Measurements from ENCODE around the gene UBIAD1. TPM values are rescaled to one million over a fixed set of nuclear protein-coding genes. Genes with fewer than 3 reads are reported as not detected.

Gene UBIAD1
- total and polyA plus RNA-seq, 2 of the 13 experiments (the other 11 are each of a cell fraction or from before 2014, with no cell fraction given) = 16.9 to 20.4 TPM

DNA sequence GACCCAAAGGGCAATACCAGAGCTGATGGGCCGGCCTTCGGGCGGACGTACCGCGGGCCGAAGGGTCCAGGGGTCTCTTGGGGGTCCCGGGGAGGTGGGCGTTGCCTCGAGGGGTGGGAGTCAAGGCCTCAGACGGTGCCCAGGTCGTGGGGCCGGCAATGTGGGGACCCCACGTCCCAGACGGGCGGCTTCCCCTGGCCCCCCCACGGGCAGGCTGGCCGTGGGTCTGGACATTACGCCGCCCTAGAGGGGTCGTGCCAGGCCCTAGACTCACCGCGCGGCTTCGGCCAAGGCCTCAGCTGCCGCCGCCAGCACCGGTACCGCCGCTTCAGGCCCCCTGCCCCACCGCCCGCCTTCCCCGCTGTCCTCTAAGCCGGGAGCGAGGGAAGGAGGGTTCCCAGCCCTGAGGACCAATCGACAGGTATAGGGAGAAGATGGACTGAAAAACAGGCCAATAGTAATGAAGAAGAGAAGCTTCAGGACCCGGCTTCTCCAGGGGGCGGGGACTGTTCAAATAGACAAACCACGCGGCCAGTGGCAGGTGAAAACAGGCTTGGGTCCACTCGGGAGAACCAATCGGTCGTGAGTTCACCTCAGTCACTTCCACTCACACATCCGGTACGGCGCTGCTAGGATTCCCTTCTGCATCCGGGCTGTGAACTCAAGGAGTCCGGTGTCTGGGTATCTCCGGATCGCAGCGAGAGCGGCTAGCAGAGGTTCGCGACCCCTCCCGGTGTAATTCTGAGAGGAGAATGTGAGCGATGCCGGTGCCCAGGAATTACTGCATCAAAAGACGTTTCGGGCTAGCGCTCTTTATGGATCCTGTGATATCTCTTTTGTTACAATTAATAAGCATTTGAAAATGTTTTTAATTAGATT lies 10.6 kb upstream of the UBIAD1 start, which contains the start of gene MTOR (continued):
- TF ChIP-seq, protein P1, sequence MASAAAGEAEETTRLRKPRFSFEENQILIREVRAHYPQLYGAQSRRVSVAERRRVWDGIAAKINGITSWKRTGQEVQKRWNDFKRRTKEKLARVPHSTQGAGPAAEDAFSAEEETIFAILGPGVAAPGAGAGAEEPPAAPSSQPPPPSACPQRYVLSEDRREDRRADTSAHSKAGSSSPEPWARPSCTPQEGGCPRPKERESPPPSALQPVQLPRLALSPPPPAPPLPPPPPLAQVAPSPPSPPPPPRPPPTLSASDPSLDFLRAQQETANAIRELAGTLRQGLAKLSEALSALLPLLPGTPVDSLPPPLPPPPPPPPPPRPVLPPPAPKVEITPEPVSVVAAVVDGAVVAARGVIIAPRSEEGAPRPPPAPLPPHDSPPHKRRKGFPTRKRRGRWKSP (CRISPR knock-in tag; IDR thresholded peaks at IDR 0.05) = 0 out of 2 replicates have a peak, but pooled peaks have one; percentile 52
- TF ChIP-seq ZNF569 (CRISPR knock-in tag; IDR thresholded peaks at IDR 0.05; ENCODE audit: borderline replicate concordance) = no peak
- 0 out of 2 replicates have a peak, but pooled peaks have one; percentile 37 for TF ChIP-seq ZNF205 (CRISPR knock-in tag; IDR thresholded peaks at IDR 0.05)
- no peak for TF ChIP-seq ZNF343 (CRISPR knock-in tag; IDR thresholded peaks at IDR 0.05)
- no peak for TF ChIP-seq ATRX (CRISPR knock-in tag; IDR thresholded peaks at IDR 0.05; ENCODE audit: borderline replicate concordance)
- TF ChIP-seq MAZ (IDR thresholded peaks at IDR 0.05; ENCODE audit: borderline replicate concordance, low read depth, low read length) = peak; percentile 71; the same call in 1 of the 2 replicates
- TF ChIP-seq MAZ (CRISPR knock-in tag; IDR thresholded peaks at IDR 0.05; ENCODE audit: low read depth) = peak; percentile 18; the same call in 1 of the 2 replicates
- TF ChIP-seq TCF7 (IDR thresholded peaks at IDR 0.05; ENCODE audit: low read depth) = no peak
- TF ChIP-seq SRSF1 (optimal IDR thresholded peaks at IDR 0.05; ENCODE audit: low read depth, low read length) = peak; percentile 69
- no peak; the same call in 1 of the 2 replicates for TF ChIP-seq ZNF768 (CRISPR knock-in tag; IDR thresholded peaks at IDR 0.05)
- peak; percentile 80 for TF ChIP-seq CREM (IDR thresholded peaks at IDR 0.05)
- TF ChIP-seq CREM (CRISPR knock-in tag; IDR thresholded peaks at IDR 0.05) = no peak
- TF ChIP-seq ZNF615 (CRISPR knock-in tag; IDR thresholded peaks at IDR 0.05; ENCODE audit: borderline replicate concordance) = 0 out of 2 replicates have a peak, but pooled peaks have one; percentile 48
- TF ChIP-seq DMAP1 (CRISPR knock-in tag; IDR thresholded peaks at IDR 0.05) = peak; percentile 67; the same call in 1 of the 2 replicates
- no peak for TF ChIP-seq AHR (CRISPR knock-in tag; IDR thresholded peaks at IDR 0.05)
- no peak for TF ChIP-seq ZSCAN9 (CRISPR knock-in tag; IDR thresholded peaks at IDR 0.05; ENCODE audit: borderline replicate concordance)
- peak; percentile 68; the same call in 1 of the 2 replicates for TF ChIP-seq SAFB2 (CRISPR knock-in tag; IDR thresholded peaks at IDR 0.05; ENCODE audit: borderline replicate concordance, low read depth)
- TF ChIP-seq MAFG (CRISPR knock-in tag; IDR thresholded peaks at IDR 0.05) = peak; percentile 18; the same call in 1 of the 2 replicates
- TF ChIP-seq, protein P2, sequence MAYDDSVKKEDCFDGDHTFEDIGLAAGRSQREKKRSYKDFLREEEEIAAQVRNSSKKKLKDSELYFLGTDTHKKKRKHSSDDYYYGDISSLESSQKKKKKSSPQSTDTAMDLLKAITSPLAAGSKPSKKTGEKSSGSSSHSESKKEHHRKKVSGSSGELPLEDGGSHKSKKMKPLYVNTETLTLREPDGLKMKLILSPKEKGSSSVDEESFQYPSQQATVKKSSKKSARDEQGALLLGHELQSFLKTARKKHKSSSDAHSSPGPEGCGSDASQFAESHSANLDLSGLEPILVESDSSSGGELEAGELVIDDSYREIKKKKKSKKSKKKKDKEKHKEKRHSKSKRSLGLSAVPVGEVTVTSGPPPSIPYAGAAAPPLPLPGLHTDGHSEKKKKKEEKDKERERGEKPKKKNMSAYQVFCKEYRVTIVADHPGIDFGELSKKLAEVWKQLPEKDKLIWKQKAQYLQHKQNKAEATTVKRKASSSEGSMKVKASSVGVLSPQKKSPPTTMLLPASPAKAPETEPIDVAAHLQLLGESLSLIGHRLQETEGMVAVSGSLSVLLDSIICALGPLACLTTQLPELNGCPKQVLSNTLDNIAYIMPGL (CRISPR knock-in tag; IDR thresholded peaks at IDR 0.05; ENCODE audit: borderline replicate concordance in 1 of 2, low read depth in 1 of 2) = peak; percentile 75 to 93
- peak; percentile 55 for TF ChIP-seq TBX2 (CRISPR knock-in tag; IDR thresholded peaks at IDR 0.05; ENCODE audit: borderline replicate concordance)
- TF ChIP-seq KMT2B (CRISPR knock-in tag; IDR thresholded peaks at IDR 0.05) = peak; percentile 94
- TF ChIP-seq, protein P3, sequence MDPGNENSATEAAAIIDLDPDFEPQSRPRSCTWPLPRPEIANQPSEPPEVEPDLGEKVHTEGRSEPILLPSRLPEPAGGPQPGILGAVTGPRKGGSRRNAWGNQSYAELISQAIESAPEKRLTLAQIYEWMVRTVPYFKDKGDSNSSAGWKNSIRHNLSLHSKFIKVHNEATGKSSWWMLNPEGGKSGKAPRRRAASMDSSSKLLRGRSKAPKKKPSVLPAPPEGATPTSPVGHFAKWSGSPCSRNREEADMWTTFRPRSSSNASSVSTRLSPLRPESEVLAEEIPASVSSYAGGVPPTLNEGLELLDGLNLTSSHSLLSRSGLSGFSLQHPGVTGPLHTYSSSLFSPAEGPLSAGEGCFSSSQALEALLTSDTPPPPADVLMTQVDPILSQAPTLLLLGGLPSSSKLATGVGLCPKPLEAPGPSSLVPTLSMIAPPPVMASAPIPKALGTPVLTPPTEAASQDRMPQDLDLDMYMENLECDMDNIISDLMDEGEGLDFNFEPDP (CRISPR knock-in tag; conservative IDR thresholded peaks at IDR 0.05) = no peak
- TF ChIP-seq ZNF558 (CRISPR knock-in tag; IDR thresholded peaks at IDR 0.05; ENCODE audit: borderline replicate concordance) = no peak; the same call in 1 of the 2 replicates
- no peak for TF ChIP-seq ZNF235 (CRISPR knock-in tag; IDR thresholded peaks at IDR 0.05; ENCODE audit: borderline replicate concordance)

All from HepG2 (cell line).